HUES48 (cell line): ENCODE measurements around the gene ZSWIM3.
A peak's percentile ranks its signal among the peaks of the same experiment; 100 is the strongest.

Experiments used
- H3K27ac ChIP-seq: one replicate; pipeline ENCODE4 v1.7.0; 2013; ENCODE audit warnings: low read depth, low read length, inconsistent platforms
- H3K27me3 ChIP-seq: 2 replicates; pipeline ENCODE4 v1.6.1; 2013; ENCODE audit warnings: mild to moderate bottlenecking, low read length; ENCODE audit not compliant: control insufficient read depth, insufficient read depth
- H3K36me3 ChIP-seq: 2 replicates; pipeline ENCODE4 v1.6.1; 2013; ENCODE audit warnings: low read length; ENCODE audit not compliant: control insufficient read depth, insufficient read depth
- H3K4me1 ChIP-seq: 2 replicates; pipeline ENCODE4 v1.6.1; 2013; ENCODE audit warnings: mild to moderate bottlenecking, low read length; ENCODE audit not compliant: control insufficient read depth, insufficient read depth
- H3K4me3 ChIP-seq: 2 replicates; pipeline ENCODE4 v1.5.1; 2013; ENCODE audit warnings: mild to moderate bottlenecking, low read depth, low read length
- H3K9ac ChIP-seq: 2 replicates; pipeline ENCODE4 v1.6.1; 2013; ENCODE audit warnings: mild to moderate bottlenecking, low read depth, low read length, moderate library complexity
- H3K9me3 ChIP-seq: 2 replicates; pipeline ENCODE4 v1.6.1; 2013; ENCODE audit warnings: low read length; ENCODE audit not compliant: control insufficient read depth, insufficient read depth

Gene ZSWIM3

GRCh38 chr20:45833883-45834796, 23.3 kb upstream of the ZSWIM3 start:
- Histone ChIP-seq H3K4me1 (peaks cover 19% of the 10 kb centered on the region), H3K4me3 (peak overlapping the region; percentile 79), H3K27ac (peak overlapping the region; percentile 59), H3K9ac (peak overlapping the region; percentile 65; the same call in 1 of the 2 replicates), H3K36me3 (peaks cover 19% of the 10 kb centered on the region), H3K9me3 (no peaks in the 10 kb centered on the region), H3K27me3 (no peaks in the 10 kb centered on the region; the same call in 1 of the 2 replicates)

GRCh38 chr20:45834797-45835161, 22.6 kb upstream of the ZSWIM3 start:
- Histone ChIP-seq H3K4me3 (peak overlapping the region; percentile 79), H3K9me3 (no peaks in the 10 kb centered on the region), H3K27ac (no peak overlapping the region), H3K4me1 (peaks cover 19% of the 10 kb centered on the region), H3K27me3 (no peaks in the 10 kb centered on the region; the same call in 1 of the 2 replicates), H3K36me3 (peaks cover 22% of the 10 kb centered on the region), H3K9ac (no peak overlapping the region)

GRCh38 chr20:45835329-45835765, 22.1 kb upstream of the ZSWIM3 start:
- H3K36me3 ChIP-seq = peaks cover 28% of the 10 kb centered on the region
- H3K9ac ChIP-seq = no peak overlapping the region
- no peak overlapping the region for H3K4me3 ChIP-seq
- H3K9me3 ChIP-seq = no peaks in the 10 kb centered on the region
- H3K27ac ChIP-seq = no peak overlapping the region
- peaks cover 19% of the 10 kb centered on the region for H3K4me1 ChIP-seq
- H3K27me3 ChIP-seq = no peaks in the 10 kb centered on the region; the same call in 1 of the 2 replicates

GRCh38 chr20:45835825-45836224, 21.6 kb upstream of the ZSWIM3 start:
- peaks cover 32% of the 10 kb centered on the region for H3K36me3 ChIP-seq
- H3K27me3 ChIP-seq = no peaks in the 10 kb centered on the region; the same call in 1 of the 2 replicates
- H3K4me1 ChIP-seq = peaks cover 19% of the 10 kb centered on the region
- H3K9me3 ChIP-seq = no peaks in the 10 kb centered on the region
- no peak overlapping the region for H3K4me3 ChIP-seq
- H3K27ac ChIP-seq = no peak overlapping the region
- no peak overlapping the region for H3K9ac ChIP-seq

GRCh38 chr20:45836841-45837240, 20.6 kb upstream of the ZSWIM3 start:
- no peak overlapping the region for H3K9ac ChIP-seq
- no peaks in the 10 kb centered on the region; the same call in 1 of the 2 replicates for H3K27me3 ChIP-seq
- no peak overlapping the region for H3K4me3 ChIP-seq
- H3K4me1 ChIP-seq = peaks cover 19% of the 10 kb centered on the region
- H3K36me3 ChIP-seq = peaks cover 41% of the 10 kb centered on the region
- no peaks in the 10 kb centered on the region for H3K9me3 ChIP-seq
- H3K27ac ChIP-seq = no peak overlapping the region

GRCh38 chr20:45840700-45841198, 16.7 kb upstream of the ZSWIM3 start:
- Histone ChIP-seq H3K9me3 (no peaks in the 10 kb centered on the region), H3K9ac (no peak overlapping the region), H3K27ac (no peak overlapping the region), H3K36me3 (peaks cover 69% of the 10 kb centered on the region), H3K4me3 (no peak overlapping the region), H3K4me1 (no peaks in the 10 kb centered on the region; the same call in 1 of the 2 replicates), H3K27me3 (no peaks in the 10 kb centered on the region)

GRCh38 chr20:45841407-45842129, 15.8 kb upstream of the ZSWIM3 start:
- no peaks in the 10 kb centered on the region for H3K27me3 ChIP-seq
- no peak overlapping the region for H3K27ac ChIP-seq
- no peaks in the 10 kb centered on the region for H3K4me1 ChIP-seq
- no peak overlapping the region for H3K9ac ChIP-seq
- H3K36me3 ChIP-seq = peaks cover 73% of the 10 kb centered on the region
- H3K4me3 ChIP-seq = no peak overlapping the region
- H3K9me3 ChIP-seq = no peaks in the 10 kb centered on the region

GRCh38 chr20:45842169-45842812, 15.1 kb upstream of the ZSWIM3 start:
- Histone ChIP-seq H3K9me3 (no peaks in the 10 kb centered on the region), H3K9ac (no peak overlapping the region), H3K36me3 (peaks cover 68% of the 10 kb centered on the region), H3K27ac (no peak overlapping the region), H3K27me3 (no peaks in the 10 kb centered on the region), H3K4me3 (no peak overlapping the region), H3K4me1 (no peaks in the 10 kb centered on the region)

GRCh38 chr20:45843506-45843905, 13.9 kb upstream of the ZSWIM3 start:
- Histone ChIP-seq H3K36me3 (peaks cover 73% of the 10 kb centered on the region), H3K4me3 (no peak overlapping the region), H3K27ac (no peak overlapping the region), H3K4me1 (no peaks in the 10 kb centered on the region), H3K27me3 (no peaks in the 10 kb centered on the region), H3K9ac (no peak overlapping the region), H3K9me3 (no peaks in the 10 kb centered on the region)

GRCh38 chr20:45845452-45845851, 12.0 kb upstream of the ZSWIM3 start:
- Histone ChIP-seq H3K4me1 (no peaks in the 10 kb centered on the region), H3K27ac (no peak overlapping the region), H3K4me3 (no peak overlapping the region), H3K36me3 (peaks cover 68% of the 10 kb centered on the region), H3K9me3 (no peaks in the 10 kb centered on the region), H3K27me3 (no peaks in the 10 kb centered on the region), H3K9ac (no peak overlapping the region)
